ENCODE results near the gene ERN1.

- TF ChIP-seq EZH2 (IDR thresholded peaks at IDR 0.05; ENCODE audit: borderline replicate concordance, low read depth, low read length, severe bottlenecking): no peak
- no peak for TF ChIP-seq CTCF (IDR thresholded peaks at IDR 0.05; ENCODE audit: borderline replicate concordance, extremely low read depth, low read length, poor library complexity, severe bottlenecking)
These were observed 38.8 kb downstream of the ERN1 start for GRCh38 chr17:64091116-64091515.

Data from DND-41 (cell line).